ENCODE results near the gene ATP6AP1. TPM values are rescaled to one million over a fixed set of nuclear protein-coding genes. Genes with fewer than 3 reads are reported as not detected.
A peak's percentile ranks its signal among the peaks of the same experiment; 100 is the strongest.

The ATP6AP1 gene
- total and polyA plus RNA-seq, 10 of the 15 experiments (the other 5 are each of a cell fraction or from before 2014, with no cell fraction given): 4.5 to 56.4 (median 32.0) TPM

- 80% methylated on average over 11 of the region's 11 CpGs for WGBS (ENCODE audit: insufficient coverage, insufficient replicate concordance, low lambda C conversion rate, missing lambda C conversion rate)
Measured at GRCh38 chrX:154441564-154441963, 13.1 kb downstream of the ATP6AP1 start.

GRCh38 chrX:154441984-154442707 is 13.7 kb downstream of the ATP6AP1 start:
- POLR2A ChIA-PET: no interaction called here
- 73% methylated on average over 21 of the region's 21 CpGs for WGBS (ENCODE audit: insufficient coverage, insufficient replicate concordance, low lambda C conversion rate, missing lambda C conversion rate)
- TSS peak; percentile 61 for BruUV-seq (replicated peaks)
- TF ChIP-seq IRF4 (IDR thresholded peaks at IDR 0.05; ENCODE audit: low read depth, low read length) (no peak), SRF (IDR thresholded peaks at IDR 0.05; ENCODE audit: low read depth in 2 of 2, low read length in 2 of 2) (no peak), CUX1 (IDR thresholded peaks at IDR 0.05; ENCODE audit: insufficient replicate concordance, low read depth, low read length) (no peak), SIN3A (IDR thresholded peaks at IDR 0.05; ENCODE audit: low read depth, low read length) (no peak)

More at GRCh38 chrX:154441564-154441963, 13.1 kb downstream of the ATP6AP1 start:
- ChIA-PET CTCF (no interaction called here), SMC1A (ENCODE audit: uncharacterized antibody, unreplicated experiment) (no interaction called here), RAD21 (ENCODE audit: unreplicated experiment) (no interaction called here), POLR2A (interaction anchor here (0.6 kb wide), 1 partner anchor 52 kb away, joined by 3 read pairs; no protein-coding TSS in a partner anchor)
- H4K20me1 ChIP-seq (ENCODE audit: control insufficient read depth, insufficient read depth): no peaks in the 10 kb centered on the region
- no peaks in the 10 kb centered on the region for H3K9me3 ChIP-seq (replicated peaks; ENCODE audit: control insufficient read depth, insufficient read depth, low read length)
- ATAC-seq (no peak), FAIRE-seq (no peak), DNase-seq (ENCODE audit: low read depth, low spot score) (no peak)
- no peaks in the 10 kb centered on the region for H3K27me3 ChIP-seq (replicated peaks in 1 of 2; ENCODE audit: control insufficient read depth in 2 of 2, insufficient read depth in 2 of 2, low read length in 1 of 2)
- peaks cover 28% of the 10 kb centered on the region for H3K79me2 ChIP-seq (ENCODE audit: control insufficient read depth, insufficient read depth, low read length)
- intact Hi-C loops (cut with micrococcal nuclease; ENCODE audit: unreplicated experiment): no loop called here
- no TSS peak for BruUV-seq (replicated peaks)
- no peak overlapping the region for H3K4me2 ChIP-seq (ENCODE audit: control insufficient read depth, insufficient read depth)
- H3K4me1 ChIP-seq (ENCODE audit: control insufficient read depth, insufficient read depth, low read length): 0 out of 2 replicates have a peak, but pooled peaks cover 3% of the 10 kb centered on the region
- no peak overlapping the region for H3K27ac ChIP-seq (ENCODE audit: control insufficient read depth, insufficient read depth)
- peaks cover 0 to 5% of the 10 kb centered on the region in 2 experiments; a peak in 1 of 4 replicates for H3K36me3 ChIP-seq (ENCODE audit: control insufficient read depth in 2 of 2, insufficient read depth in 2 of 2, low read length in 1 of 2)
- no peak overlapping the region for H2AFZ ChIP-seq (ENCODE audit: control insufficient read depth, low read depth, low read length)
- no peak overlapping the region for H3K4me3 ChIP-seq
- no peak for TF ChIP-seq IRF3 (IDR thresholded peaks at IDR 0.05)
- TF ChIP-seq TBL1XR1 (IDR thresholded peaks at IDR 0.05; ENCODE audit: low read depth, low read length): no peak
- in situ Hi-C loops (cut with MboI): no loop called here
- no peak overlapping the region for H3K9ac ChIP-seq (ENCODE audit: control insufficient read depth, insufficient read depth, low read length)

More at GRCh38 chrX:154441984-154442707, 13.7 kb downstream of the ATP6AP1 start:
- Histone ChIP-seq H3K36me3 (ENCODE audit: control insufficient read depth in 2 of 2, insufficient read depth in 2 of 2, low read length in 1 of 2) (peaks cover 0 to 5% of the 10 kb centered on the region in 2 experiments; a peak in 1 of 4 replicates), H2AFZ (ENCODE audit: control insufficient read depth, low read depth, low read length) (no peak overlapping the region), H3K9ac (ENCODE audit: control insufficient read depth, insufficient read depth, low read length) (no peak overlapping the region), H3K79me2 (ENCODE audit: control insufficient read depth, insufficient read depth, low read length) (peaks cover 26% of the 10 kb centered on the region), H4K20me1 (ENCODE audit: control insufficient read depth, insufficient read depth) (no peaks in the 10 kb centered on the region), H3K27ac (ENCODE audit: control insufficient read depth, insufficient read depth) (no peak overlapping the region), H3K4me1 (ENCODE audit: control insufficient read depth, insufficient read depth, low read length) (0 out of 2 replicates have a peak, but pooled peaks cover 3% of the 10 kb centered on the region), H3K9me3 (replicated peaks; ENCODE audit: control insufficient read depth, insufficient read depth, low read length) (no peaks in the 10 kb centered on the region), H3K4me3 (no peak overlapping the region), H3K27me3 (replicated peaks in 1 of 2; ENCODE audit: control insufficient read depth in 2 of 2, insufficient read depth in 2 of 2, low read length in 1 of 2) (no peaks in the 10 kb centered on the region), H3K4me2 (ENCODE audit: control insufficient read depth, insufficient read depth) (no peak overlapping the region)
- CTCF ChIA-PET: no interaction called here
- intact Hi-C loops (cut with micrococcal nuclease; ENCODE audit: unreplicated experiment): no loop called here
- in situ Hi-C loops (cut with MboI): no loop called here
- SMC1A ChIA-PET (ENCODE audit: uncharacterized antibody, unreplicated experiment): no interaction called here
- RAD21 ChIA-PET (ENCODE audit: unreplicated experiment): no interaction called here
- ATAC-seq (no peak), DNase-seq (ENCODE audit: low read depth, low spot score) (no peak), FAIRE-seq (no peak)

All from GM12878 (cell line).